ENCODE results near the gene BTLA.
"Not testable (repeated sequence)": the region's sequence is repeated elsewhere in the genome, so short reads cannot be mapped to it uniquely, and the experiment has no call there.

Gene BTLA

DNA sequence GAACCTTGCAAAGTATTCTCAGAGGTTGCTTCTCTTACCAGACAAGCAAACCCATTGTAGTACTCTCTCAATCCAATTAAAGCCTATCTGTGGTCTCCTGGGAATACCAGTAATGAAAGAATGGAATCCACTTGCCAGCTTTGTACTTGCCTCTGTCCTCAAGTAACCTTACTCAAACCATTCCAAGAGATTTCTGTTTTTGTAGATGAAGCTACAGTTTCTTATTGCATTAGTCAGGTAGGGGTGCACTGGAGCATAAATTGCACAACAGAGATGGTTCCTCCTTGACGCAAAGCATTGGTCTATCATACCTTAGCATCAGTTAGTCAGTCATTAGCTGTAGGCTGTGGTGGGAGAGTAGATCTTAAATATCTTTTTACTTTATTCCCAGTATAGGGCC is 52.9 kb downstream of the BTLA start:
- no peak for DNase-seq (ENCODE audit: low read depth in 3 of 3)

DNA sequence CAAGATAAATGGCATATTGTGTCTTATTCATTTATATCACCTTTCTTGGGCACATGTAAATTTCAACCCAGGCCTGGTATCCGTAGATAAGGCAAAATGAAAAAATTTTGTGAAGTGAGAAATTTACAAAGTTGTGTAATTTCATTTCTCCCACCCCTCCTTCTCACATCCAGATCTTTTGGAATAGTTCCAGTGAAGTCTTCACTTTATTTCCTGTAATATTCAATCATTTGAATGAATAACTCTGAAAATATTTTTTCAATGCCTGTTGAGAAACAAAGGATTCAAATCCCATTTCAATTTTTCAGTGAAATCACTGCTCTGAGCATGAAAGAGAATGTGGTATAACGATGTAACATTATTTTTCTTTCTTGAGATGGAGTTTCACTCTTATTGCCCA is 53.4 kb downstream of the BTLA start:
- DNase-seq (ENCODE audit: low read depth in 3 of 3): no peak

- no peak for DNase-seq (ENCODE audit: low read depth in 3 of 3)
Observed at GRCh38 chr3:112437146-112438022, 61.9 kb downstream of the BTLA start.

- DNase-seq (ENCODE audit: low read depth in 3 of 3): no peak
Observed at GRCh38 chr3:112429960-112430359, 69.3 kb downstream of the BTLA start.

DNA sequence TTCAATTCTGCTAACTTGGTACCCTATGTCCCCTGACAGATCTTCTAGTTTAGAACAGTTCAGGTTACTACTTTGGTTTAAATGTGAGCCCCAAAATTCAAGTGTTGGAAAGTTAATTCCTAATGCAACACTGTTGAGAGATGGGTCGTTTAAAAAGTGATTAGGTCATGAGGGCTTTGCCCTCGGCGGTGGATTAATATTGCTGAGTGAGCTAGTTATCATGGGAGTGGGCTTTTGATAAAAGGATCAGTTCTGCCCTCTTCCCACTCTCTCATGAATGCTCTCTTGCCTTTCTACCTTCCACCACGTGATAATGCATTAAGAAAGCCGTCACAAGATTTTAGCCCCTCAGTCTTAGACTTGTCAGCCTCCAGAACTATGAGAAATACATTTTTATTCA is 72.1 kb downstream of the BTLA start:
- DNase-seq (ENCODE audit: low read depth in 3 of 3): no peak

GRCh38 chr3:112425858-112426750 is 73.2 kb downstream of the BTLA start:
- no peak for DNase-seq (ENCODE audit: low read depth in 3 of 3)

- DNase-seq (ENCODE audit: low read depth in 3 of 3): no peak
Observed at GRCh38 chr3:112425382-112425781, 73.9 kb downstream of the BTLA start.

DNA sequence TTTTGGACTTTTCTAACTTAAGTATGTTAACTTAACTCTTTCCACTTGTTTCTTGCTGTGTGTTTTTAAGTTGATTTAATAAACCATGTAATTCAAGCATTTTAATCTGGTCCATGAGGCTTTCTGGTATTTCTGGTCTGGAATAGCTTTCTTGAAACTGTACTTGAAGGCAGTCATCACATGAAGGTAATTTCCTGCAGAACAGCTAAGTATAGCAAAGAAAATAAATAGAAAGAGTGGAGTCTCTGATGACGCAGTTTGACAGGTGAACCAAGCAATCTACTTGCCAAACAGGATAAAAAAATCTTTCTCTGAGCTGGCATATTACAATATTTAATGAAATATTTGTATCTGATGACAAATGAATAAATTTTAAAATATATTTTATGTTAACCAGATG is 74.9 kb downstream of the BTLA start:
- DNase-seq (ENCODE audit: low read depth in 3 of 3): no peak

- not testable (repeated sequence) for DNase-seq (ENCODE audit: low read depth in 3 of 3)
Observed at GRCh38 chr3:112422921-112423320, 76.4 kb downstream of the BTLA start.

- DNase-seq (ENCODE audit: low read depth in 3 of 3): not testable (repeated sequence)
Observed at GRCh38 chr3:112418526-112418925, 80.7 kb downstream of the BTLA start.

- DNase-seq (ENCODE audit: low read depth in 3 of 3): no peak
Observed at GRCh38 chr3:112417696-112418318, 81.5 kb downstream of the BTLA start.

DNA sequence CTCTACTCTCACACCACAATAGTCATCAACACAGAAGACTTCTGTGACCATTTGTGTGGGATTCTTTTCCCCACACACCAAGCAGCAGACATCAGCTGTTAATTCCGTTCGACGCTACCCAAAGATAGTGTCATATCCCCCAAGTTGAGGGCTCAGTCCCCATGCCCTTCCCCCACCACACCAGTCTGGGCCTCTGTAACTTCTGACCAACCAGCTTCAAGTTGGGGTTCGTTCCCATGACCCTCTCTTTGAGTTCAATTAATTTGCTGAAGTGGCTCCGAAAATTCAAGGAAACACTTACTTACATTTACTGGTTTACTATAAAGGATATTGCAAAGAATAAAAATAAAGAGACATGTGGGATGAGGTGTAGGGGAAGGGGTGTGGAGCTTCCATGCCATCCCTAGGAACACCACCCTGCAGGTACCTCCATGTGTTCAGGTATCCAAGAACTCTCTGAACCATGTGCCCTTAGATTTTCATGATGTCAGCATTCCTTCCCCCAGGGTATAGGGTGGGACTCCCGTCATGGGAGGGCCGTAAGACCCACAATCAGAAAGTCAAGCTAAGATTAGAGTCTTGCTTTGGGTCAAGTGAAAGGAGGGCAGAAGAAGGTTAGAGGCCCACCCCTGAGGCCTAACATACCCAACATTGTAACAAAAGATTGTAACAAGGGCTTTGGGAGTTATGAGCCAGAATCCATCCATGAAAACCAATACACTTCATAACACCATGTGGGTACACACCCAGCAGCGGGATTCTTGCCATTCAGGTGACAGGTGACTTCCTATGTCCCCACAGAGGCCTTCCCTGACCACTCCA is 82.7 kb downstream of the BTLA start:
- no peak for DNase-seq (ENCODE audit: low read depth in 3 of 3)

GRCh38 chr3:112415390-112415789 is 83.9 kb downstream of the BTLA start:
- DNase-seq (ENCODE audit: low read depth in 3 of 3): no peak
